ENCODE results near the gene IWS1. TPM values are rescaled to one million over a fixed set of nuclear protein-coding genes. Genes with fewer than 3 reads are reported as not detected.
"Not testable (repeated sequence)": the region's sequence is repeated elsewhere in the genome, so short reads cannot be mapped to it uniquely, and the experiment has no call there.

IWS1 gene
- total RNA-seq, 2 donors from 2014 or later = 32.4 to 37.8 TPM

DNA sequence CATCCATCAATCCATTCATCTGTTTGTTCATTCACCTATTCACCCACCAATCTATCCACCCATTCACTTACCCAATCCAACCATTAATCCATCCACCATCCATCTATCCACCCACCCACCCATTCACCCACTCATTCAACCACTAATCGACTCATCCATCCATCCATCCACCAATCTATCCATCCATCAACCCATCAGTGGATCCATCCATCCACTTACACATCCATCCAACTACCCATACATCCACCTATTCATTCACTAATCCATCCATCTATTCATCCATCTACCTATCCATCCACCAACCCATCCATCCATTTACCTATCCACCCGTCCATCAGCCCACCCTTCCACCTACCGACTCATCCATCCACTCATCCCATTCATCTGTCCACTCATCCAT lies 20.5 kb upstream of the IWS1 start:
- no peak overlapping the region for H3K27ac ChIP-seq
- no peaks in the 10 kb centered on the region for H3K27me3 ChIP-seq
- no peak overlapping the region for H3K4me3 ChIP-seq
- TF ChIP-seq CTCF (IDR thresholded peaks at IDR 0.05) = no peak
- no peaks in the 10 kb centered on the region for H3K36me3 ChIP-seq
- H3K4me1 ChIP-seq = peaks cover 9% of the 10 kb centered on the region
- no peaks in the 10 kb centered on the region for H3K9me3 ChIP-seq
- DNase-seq = no peak
- no peak overlapping the region for H3K9ac ChIP-seq (ENCODE audit: low read depth in 2 of 2, low read length in 2 of 2)
- intact Hi-C loops (cut with DNase I) = no loop called here

DNA sequence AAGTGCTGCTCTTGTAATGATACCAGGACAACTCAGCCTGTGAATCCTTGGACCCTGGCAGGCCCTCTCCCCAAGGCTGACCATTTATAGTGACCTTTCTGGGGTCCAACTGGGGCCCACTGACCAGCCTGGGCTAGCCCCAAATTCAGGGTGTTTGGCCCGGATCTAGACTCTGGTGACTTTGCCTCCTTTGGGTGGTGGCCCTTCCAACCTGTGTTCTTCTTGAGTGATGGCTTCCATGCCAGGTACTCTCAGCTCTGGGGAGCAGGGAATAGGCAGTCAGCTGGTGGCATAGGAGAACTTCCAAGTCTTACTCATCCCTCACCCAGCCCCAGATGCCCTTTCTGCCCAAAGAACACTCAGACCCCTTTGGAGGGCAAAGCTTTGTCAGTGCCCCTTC lies 19.5 kb upstream of the IWS1 start:
- H3K27me3 ChIP-seq = no peaks in the 10 kb centered on the region
- no peak overlapping the region for H3K27ac ChIP-seq
- no peaks in the 10 kb centered on the region for H3K36me3 ChIP-seq
- no peak overlapping the region for H3K4me3 ChIP-seq
- no peak for TF ChIP-seq CTCF (IDR thresholded peaks at IDR 0.05)
- DNase-seq = no peak
- H3K9ac ChIP-seq (ENCODE audit: low read depth in 2 of 2, low read length in 2 of 2) = no peak overlapping the region
- H3K4me1 ChIP-seq = peaks cover 11% of the 10 kb centered on the region
- H3K9me3 ChIP-seq = no peaks in the 10 kb centered on the region
- intact Hi-C loops (cut with DNase I) = no loop called here

GRCh38 chr2:127545189-127545588 lies 18.9 kb upstream of the IWS1 start:
- no peak for TF ChIP-seq CTCF (IDR thresholded peaks at IDR 0.05)
- no peak overlapping the region for H3K27ac ChIP-seq
- no peaks in the 10 kb centered on the region for H3K9me3 ChIP-seq
- peaks cover 11% of the 10 kb centered on the region for H3K4me1 ChIP-seq
- intact Hi-C loops (cut with DNase I) = no loop called here
- no peak overlapping the region for H3K9ac ChIP-seq (ENCODE audit: low read depth in 2 of 2, low read length in 2 of 2)
- DNase-seq = no peak
- H3K36me3 ChIP-seq = no peaks in the 10 kb centered on the region
- H3K27me3 ChIP-seq = no peaks in the 10 kb centered on the region
- H3K4me3 ChIP-seq = no peak overlapping the region

GRCh38 chr2:127543013-127543501 lies 16.8 kb upstream of the IWS1 start:
- H3K4me3 ChIP-seq; intact Hi-C loops (cut with DNase I); H3K36me3 ChIP-seq; H3K9me3 ChIP-seq; H3K27me3 ChIP-seq; DNase-seq: not testable (repeated sequence)
- Histone ChIP-seq H3K9ac (ENCODE audit: low read depth in 2 of 2, low read length in 2 of 2) (peak overlapping the region in 1 of 2 donors; percentile 51), H3K4me1 (peaks cover 11% of the 10 kb centered on the region), H3K27ac (peak overlapping the region; percentile 67)

- Histone ChIP-seq H3K4me1 (peaks cover 11% of the 10 kb centered on the region), H3K27me3 (no peaks in the 10 kb centered on the region), H3K36me3 (no peaks in the 10 kb centered on the region), H3K4me3 (no peak overlapping the region), H3K27ac (peak overlapping the region; percentile 67), H3K9ac (ENCODE audit: low read depth in 2 of 2, low read length in 2 of 2) (peak overlapping the region in 1 of 2 donors; percentile 48), H3K9me3 (no peaks in the 10 kb centered on the region)
- no peak for TF ChIP-seq CTCF (IDR thresholded peaks at IDR 0.05)
- intact Hi-C loops (cut with DNase I) = no loop called here
- no peak for DNase-seq
These were observed 15.9 kb upstream of the IWS1 start for GRCh38 chr2:127542231-127542630.

GRCh38 chr2:127541809-127542208 lies 15.5 kb upstream of the IWS1 start:
- no peak for DNase-seq
- no peak for TF ChIP-seq CTCF (IDR thresholded peaks at IDR 0.05)
- H3K9ac ChIP-seq (ENCODE audit: low read depth in 2 of 2, low read length in 2 of 2) = peak overlapping the region; percentile 12 to 48
- intact Hi-C loops (cut with DNase I) = no loop called here
- H3K27ac ChIP-seq = peak overlapping the region; percentile 67
- H3K4me1 ChIP-seq = peaks cover 11% of the 10 kb centered on the region
- H3K9me3 ChIP-seq = no peaks in the 10 kb centered on the region
- H3K4me3 ChIP-seq = no peak overlapping the region
- H3K27me3 ChIP-seq = no peaks in the 10 kb centered on the region
- H3K36me3 ChIP-seq = no peaks in the 10 kb centered on the region
